Midbrain (tissue), 1 donor: ENCODE measurements around the gene PYY.
A peak's percentile ranks its signal among the peaks of the same experiment; 100 is the strongest.

Experiments
- DNase-seq: peaks from one replicate; lab custom pipeline; 2025; lab: John Stamatoyannopoulos, UW

The PYY gene

GRCh38 chr17:43914451-43914850 is 39.3 kb downstream of the PYY start:
- DNase-seq, result no peak

GRCh38 chr17:43913584-43913983 is 40.2 kb downstream of the PYY start:
- no peak for DNase-seq

GRCh38 chr17:43912635-43913304 is 41.0 kb downstream of the PYY start:
- no peak for DNase-seq

GRCh38 chr17:43911904-43912303 is 41.8 kb downstream of the PYY start:
- DNase-seq, result no peak

GRCh38 chr17:43909537-43910231 is 44.1 kb downstream of the PYY start:
- DNase-seq, result peak; percentile 52

GRCh38 chr17:43907998-43908721 is 45.6 kb downstream of the PYY start:
- DNase-seq, result peak; percentile 84

- DNase-seq, result peak; percentile 83
These were observed 46.2 kb downstream of the PYY start, which contains the start of gene MPP2 for GRCh38 chr17:43907425-43907981. Gene MPP2, minus strand, starts transcription at chr17:43907536. Its CDS starts 3,076 bp downstream, at chr17:43904460.

GRCh38 chr17:43906951-43907424 is 46.8 kb downstream of the PYY start:
- DNase-seq, result peak; percentile 66

- DNase-seq, result peak; percentile 83
These were observed 47.5 kb downstream of the PYY start for GRCh38 chr17:43905985-43906852.

GRCh38 chr17:43905400-43905984 is 48.2 kb downstream of the PYY start:
- no peak for DNase-seq
